Activated CD4-positive, alpha-beta memory T cell treated with anti-CD3 and anti-CD28 coated beads for 36 hours (primary cell): ENCODE data around the gene OSTC. TPM values are rescaled to one million over a fixed set of nuclear protein-coding genes. Genes with fewer than 3 reads are reported as not detected.

ENCODE experiments used
- CTCF ChIA-PET: fragments of 350-600 bp; sonication (Branson Sonifier 250); formaldehyde crosslinking; loops from one replicate; lab custom pipeline; 2021; ENCODE audit warnings: antibody characterized with exemption, inconsistent platforms; lab: Charles Lee
- POLR2A ChIA-PET: fragments of 350-600 bp; sonication (Branson Sonifier 250); formaldehyde crosslinking; loops from one replicate; lab custom pipeline; 2021; ENCODE audit warnings: antibody characterized with exemption; lab: Charles Lee
- DNase-seq: peaks from one replicate; pipeline ENCODE4 v3.0.0-alpha.2; 2020
- H3K27ac Mint-ChIP-seq: one replicate; pipeline ENCODE4 v1.8.0; 2021; ENCODE audit warnings: mixed read lengths
- H3K27me3 Mint-ChIP-seq: one replicate; pipeline ENCODE4 v1.8.0; 2021; ENCODE audit warnings: mixed read lengths
- H3K36me3 Mint-ChIP-seq: one replicate; pipeline ENCODE4 v1.8.0; 2021; ENCODE audit warnings: mixed read lengths
- H3K4me1 Mint-ChIP-seq: one replicate; pipeline ENCODE4 v1.8.0; 2021; ENCODE audit warnings: low read depth, mixed read lengths
- H3K4me3 Mint-ChIP-seq: one replicate; pipeline ENCODE4 v1.8.0; 2021; ENCODE audit warnings: mild to moderate bottlenecking, mixed read lengths
- H3K9me3 Mint-ChIP-seq: one replicate; pipeline ENCODE4 v1.8.0; 2021; ENCODE audit warnings: mixed read lengths
- intact Hi-C: fragments of 100-400 bp; cut with micrococcal nuclease; formaldehyde crosslinking; loops from one replicate; pipeline ENCODE4 v1.15.1; 2023
- total RNA-seq, 2 experiments: library from RNA; stranded (reverse); gene quantifications; one replicate each; pipeline ENCODE4 v1.2.3, GENCODE V29; 2021

OSTC gene
- total RNA-seq, 2 experiments from 2014 or later: 74.3 to 76.6 TPM

GRCh38 chr4:108620933-108621905 lies 29.2 kb upstream of the OSTC start:
- CTCF ChIA-PET: interaction anchor here (1.5 to 2.1 kb wide), 2 partner anchors 602 kb away, joined by 5 to 6 read pairs; no protein-coding TSS in a partner anchor

GRCh38 chr4:108622022-108622421 lies 28.4 kb upstream of the OSTC start:
- peak; percentile 60 for DNase-seq
- peaks cover 57% of the 10 kb centered on the region for H3K36me3 Mint-ChIP-seq
- no peaks in the 10 kb centered on the region for H3K9me3 Mint-ChIP-seq
- CTCF ChIA-PET: interaction anchor here (1.5 kb wide), 1 partner anchor 603 kb away, joined by 6 read pairs; no protein-coding TSS in a partner anchor
- POLR2A ChIA-PET: interaction anchor here (1.6 to 3.7 kb wide), 2 partner anchors 28 to 631 kb away, joined by 4 to 23 read pairs; partner anchors contain the start of gene OSTC
- H3K27me3 Mint-ChIP-seq: no peaks in the 10 kb centered on the region
- intact Hi-C loops: loop anchor here (5.0 kb wide), 2 partner anchors 195 to 590 kb away; no protein-coding TSS in a partner anchor
- H3K4me3 Mint-ChIP-seq: peak overlapping the region; percentile 88
- H3K4me1 Mint-ChIP-seq: peaks cover 54% of the 10 kb centered on the region
- peak overlapping the region; percentile 95 for H3K27ac Mint-ChIP-seq

More at GRCh38 chr4:108620933-108621905, 29.2 kb upstream of the OSTC start:
- H3K36me3 Mint-ChIP-seq: peaks cover 58% of the 10 kb centered on the region
- H3K4me1 Mint-ChIP-seq: peaks cover 51% of the 10 kb centered on the region
- peak overlapping the region; percentile 95 for H3K27ac Mint-ChIP-seq
- POLR2A ChIA-PET: interaction anchor here (1.4 to 3.7 kb wide), 3 partner anchors 29 to 631 kb away, joined by 4 to 23 read pairs (median 4); partner anchors contain the start of genes LEF1 and OSTC
- peaks cover 3% of the 10 kb centered on the region for H3K9me3 Mint-ChIP-seq
- intact Hi-C loops: loop anchor here (1.0 to 5.0 kb wide), 7 partner anchors 29 to 1576 kb away; partner anchors contain the start of genes HADH, OSTC and PAPSS1
- no peak for DNase-seq
- no peaks in the 10 kb centered on the region for H3K27me3 Mint-ChIP-seq
- peak overlapping the region; percentile 88 for H3K4me3 Mint-ChIP-seq

- Mint-ChIP-seq H3K4me3 (peak overlapping the region; percentile 88), H3K27me3 (no peaks in the 10 kb centered on the region), H3K27ac (peak overlapping the region; percentile 95), H3K9me3 (no peaks in the 10 kb centered on the region), H3K36me3 (peaks cover 57% of the 10 kb centered on the region), H3K4me1 (peaks cover 54% of the 10 kb centered on the region)
- intact Hi-C loops: loop anchor here (5.0 kb wide), 2 partner anchors 196 to 591 kb away; no protein-coding TSS in a partner anchor
- ChIA-PET POLR2A (interaction anchor here (0.8 to 1.8 kb wide), 2 partner anchors 28 to 454 kb away, joined by 4 to 7 read pairs; partner anchors contain the start of genes LEF1 and OSTC), CTCF (no interaction called here)
- no peak for DNase-seq
These were observed 27.6 kb upstream of the OSTC start for GRCh38 chr4:108622828-108623227.

GRCh38 chr4:108624263-108625056 lies 25.9 kb upstream of the OSTC start:
- H3K9me3 Mint-ChIP-seq: no peaks in the 10 kb centered on the region
- H3K27ac Mint-ChIP-seq: peak overlapping the region; percentile 95
- H3K36me3 Mint-ChIP-seq: peaks cover 65% of the 10 kb centered on the region
- H3K4me3 Mint-ChIP-seq: peak overlapping the region; percentile 28
- H3K27me3 Mint-ChIP-seq: no peaks in the 10 kb centered on the region
- peaks cover 50% of the 10 kb centered on the region for H3K4me1 Mint-ChIP-seq
- CTCF ChIA-PET: interaction anchor here (1.4 kb wide), 1 partner anchor 25 kb away, joined by 3 read pairs; the partner anchor contains the start of gene OSTC
- DNase-seq: no peak
- POLR2A ChIA-PET: interaction anchor here (1.8 kb wide), 1 partner anchor 26 kb away, joined by 7 read pairs; the partner anchor contains the start of gene OSTC
- intact Hi-C loops: loop anchor here (5.0 kb wide), 2 partner anchors 197 to 592 kb away; no protein-coding TSS in a partner anchor

- H3K27ac Mint-ChIP-seq: peak overlapping the region; percentile 24
- CTCF ChIA-PET: no interaction called here
- H3K36me3 Mint-ChIP-seq: peaks cover 67% of the 10 kb centered on the region
- DNase-seq: no peak
- intact Hi-C loops: no loop called here
- H3K4me1 Mint-ChIP-seq: peaks cover 45% of the 10 kb centered on the region
- H3K27me3 Mint-ChIP-seq: no peaks in the 10 kb centered on the region
- H3K9me3 Mint-ChIP-seq: no peaks in the 10 kb centered on the region
- POLR2A ChIA-PET: interaction anchor here (0.8 kb wide), 1 partner anchor 90 kb away, joined by 3 read pairs; no protein-coding TSS in a partner anchor
- H3K4me3 Mint-ChIP-seq: no peak overlapping the region
These were observed 24.3 kb upstream of the OSTC start for GRCh38 chr4:108626056-108626455.

- no peak overlapping the region for H3K27ac Mint-ChIP-seq
- CTCF ChIA-PET: interaction anchor here (1.0 kb wide), 1 partner anchor 778 kb away, joined by 3 read pairs; no protein-coding TSS in a partner anchor
- peaks cover 29% of the 10 kb centered on the region for H3K4me1 Mint-ChIP-seq
- intact Hi-C loops: no loop called here
- H3K27me3 Mint-ChIP-seq: no peaks in the 10 kb centered on the region
- POLR2A ChIA-PET: interaction anchor here (0.6 to 1.3 kb wide), 3 partner anchors 14 to 598 kb away, joined by 3 to 5 read pairs (median 5); no protein-coding TSS in a partner anchor
- no peak overlapping the region for H3K4me3 Mint-ChIP-seq
- H3K36me3 Mint-ChIP-seq: peaks cover 59% of the 10 kb centered on the region
- no peaks in the 10 kb centered on the region for H3K9me3 Mint-ChIP-seq
- DNase-seq: no peak
These were observed 22.0 kb upstream of the OSTC start for GRCh38 chr4:108628411-108628810.

GRCh38 chr4:108635070-108635655 lies 15.2 kb upstream of the OSTC start:
- intact Hi-C loops: no loop called here
- H3K9me3 Mint-ChIP-seq: no peaks in the 10 kb centered on the region

GRCh38 chr4:108636246-108636645 lies 14.2 kb upstream of the OSTC start:
- Mint-ChIP-seq H3K4me3 (no peak overlapping the region), H3K27ac (no peak overlapping the region), H3K27me3 (no peaks in the 10 kb centered on the region), H3K36me3 (peaks cover 35% of the 10 kb centered on the region), H3K9me3 (no peaks in the 10 kb centered on the region), H3K4me1 (no peaks in the 10 kb centered on the region)
- CTCF ChIA-PET: no interaction called here
- no peak for DNase-seq
- intact Hi-C loops: no loop called here
- POLR2A ChIA-PET: no interaction called here

More at GRCh38 chr4:108635070-108635655, 15.2 kb upstream of the OSTC start:
- H3K4me1 Mint-ChIP-seq: no peaks in the 10 kb centered on the region
- no peaks in the 10 kb centered on the region for H3K27me3 Mint-ChIP-seq
- peaks cover 36% of the 10 kb centered on the region for H3K36me3 Mint-ChIP-seq
- no peak overlapping the region for H3K4me3 Mint-ChIP-seq
- CTCF ChIA-PET: no interaction called here
- POLR2A ChIA-PET: no interaction called here
- no peak for DNase-seq
- H3K27ac Mint-ChIP-seq: no peak overlapping the region

GRCh38 chr4:108637856-108638255 lies 12.5 kb upstream of the OSTC start:
- intact Hi-C loops: no loop called here
- H3K36me3 Mint-ChIP-seq: peaks cover 36% of the 10 kb centered on the region
- CTCF ChIA-PET: interaction anchor here (0.8 kb wide), 1 partner anchor 619 kb away, joined by 3 read pairs; no protein-coding TSS in a partner anchor
- H3K4me1 Mint-ChIP-seq: no peaks in the 10 kb centered on the region
- H3K9me3 Mint-ChIP-seq: no peaks in the 10 kb centered on the region
- H3K4me3 Mint-ChIP-seq: no peak overlapping the region
- H3K27me3 Mint-ChIP-seq: no peaks in the 10 kb centered on the region
- no peak for DNase-seq
- no peak overlapping the region for H3K27ac Mint-ChIP-seq
- POLR2A ChIA-PET: no interaction called here

- peaks cover 12% of the 10 kb centered on the region for H3K36me3 Mint-ChIP-seq
- POLR2A ChIA-PET: no interaction called here
- H3K27me3 Mint-ChIP-seq: no peaks in the 10 kb centered on the region
- H3K27ac Mint-ChIP-seq: no peak overlapping the region
- no peak overlapping the region for H3K4me3 Mint-ChIP-seq
- no peaks in the 10 kb centered on the region for H3K9me3 Mint-ChIP-seq
- DNase-seq: no peak
- CTCF ChIA-PET: no interaction called here
- H3K4me1 Mint-ChIP-seq: peaks cover 6% of the 10 kb centered on the region
- intact Hi-C loops: no loop called here
These were observed 6.2 kb upstream of the OSTC start for GRCh38 chr4:108644237-108644636.

GRCh38 chr4:108646706-108647105 lies 3.7 kb upstream of the OSTC start:
- Mint-ChIP-seq H3K4me1 (peaks cover 18% of the 10 kb centered on the region), H3K4me3 (no peak overlapping the region), H3K36me3 (peaks cover 4% of the 10 kb centered on the region), H3K27me3 (no peaks in the 10 kb centered on the region), H3K27ac (no peak overlapping the region), H3K9me3 (no peaks in the 10 kb centered on the region)
- ChIA-PET POLR2A (no interaction called here), CTCF (no interaction called here)
- intact Hi-C loops: no loop called here
- DNase-seq: no peak
